ENCODE data around the gene RGPD3. TPM values are rescaled to one million over a fixed set of nuclear protein-coding genes. Genes with fewer than 3 reads are reported as not detected.
"Not testable (repeated sequence)": the region's sequence is repeated elsewhere in the genome, so short reads cannot be mapped to it uniquely, and the experiment has no call there.

The RGPD3 gene
- total and polyA plus RNA-seq, 11 donors = 0.04 to 0.38 (median 0.12) TPM; not detected in 1

GRCh38 chr2:106388814-106389410 lies 79.3 kb downstream of the RGPD3 start:
- DNase-seq; H3K9me3 ChIP-seq; H3K27me3 ChIP-seq; H3K4me3 ChIP-seq; H3K36me3 ChIP-seq; ATAC-seq; intact Hi-C loops (cut with DNase I); H3K27ac ChIP-seq; H3K4me1 ChIP-seq: not testable (repeated sequence)
- WGBS, 4 donors = 71 to 79% (median 72%) methylated on average over 6 to 7 of the region's 7 CpGs

GRCh38 chr2:106384548-106384947 lies 83.7 kb downstream of the RGPD3 start:
- intact Hi-C loops (cut with DNase I) = not testable (repeated sequence)
- WGBS, 4 donors = 75 to 84% (median 78%) methylated on average over 8 of the region's 8 CpGs

GRCh38 chr2:106381867-106382266 lies 86.3 kb downstream of the RGPD3 start:
- H3K9me3 ChIP-seq; H3K27ac ChIP-seq; H3K27me3 ChIP-seq; H3K4me3 ChIP-seq; DNase-seq; H3K4me1 ChIP-seq; H3K36me3 ChIP-seq; ATAC-seq; intact Hi-C loops (cut with DNase I): not testable (repeated sequence)
- 84 to 91% (median 86%) methylated on average over 4 of the region's 4 CpGs for WGBS, 4 donors

More at GRCh38 chr2:106384548-106384947, 83.7 kb downstream of the RGPD3 start:
- not testable (repeated sequence) for H3K27me3 ChIP-seq, H3K9me3 ChIP-seq, H3K4me3 ChIP-seq, DNase-seq, ATAC-seq, H3K36me3 ChIP-seq, H3K4me1 ChIP-seq, H3K27ac ChIP-seq

- DNase-seq; intact Hi-C loops (cut with DNase I); ATAC-seq; H3K27me3 ChIP-seq; H3K27ac ChIP-seq; H3K4me1 ChIP-seq; H3K4me3 ChIP-seq; H3K36me3 ChIP-seq; H3K9me3 ChIP-seq: not testable (repeated sequence)
- WGBS, 4 donors = 71 to 88% (median 86%) methylated on average over 3 of the region's 3 CpGs
Measured at GRCh38 chr2:106379567-106379966, 88.6 kb downstream of the RGPD3 start.

- intact Hi-C loops (cut with DNase I); H3K4me3 ChIP-seq; H3K9me3 ChIP-seq; ATAC-seq; H3K27me3 ChIP-seq; DNase-seq; H3K36me3 ChIP-seq; H3K4me1 ChIP-seq; H3K27ac ChIP-seq: not testable (repeated sequence)
- WGBS, 4 donors = 58 to 70% (median 65%) methylated on average over 2 to 3 of the region's 3 CpGs
Measured at GRCh38 chr2:106369182-106369581, 99.0 kb downstream of the RGPD3 start.

- Histone ChIP-seq H3K36me3 (no peaks in the 10 kb centered on the region), H3K4me3 (no peak overlapping the region), H3K9me3 (no peaks in the 10 kb centered on the region), H3K27ac (no peak overlapping the region), H3K27me3 (no peaks in the 10 kb centered on the region), H3K4me1 (no peaks in the 10 kb centered on the region)
- WGBS, 4 donors = 49 to 61% (median 55%) methylated on average over 12 of the region's 12 CpGs
- no peak for TF ChIP-seq POLR2A (IDR thresholded peaks at IDR 0.05)
- TF ChIP-seq CTCF (IDR thresholded peaks at IDR 0.05) = no peak
- ATAC-seq (no peak), DNase-seq (no peak)
- intact Hi-C loops (cut with DNase I) = no loop called here
Measured at GRCh38 chr2:106366204-106366885, 101.9 kb downstream of the RGPD3 start.

GRCh38 chr2:106363791-106364190 lies 104.4 kb downstream of the RGPD3 start:
- ATAC-seq = no peak
- no peaks in the 10 kb centered on the region for H3K27me3 ChIP-seq
- no peaks in the 10 kb centered on the region for H3K9me3 ChIP-seq
- H3K27ac ChIP-seq = no peak overlapping the region
- no peaks in the 10 kb centered on the region for H3K4me1 ChIP-seq
- intact Hi-C loops (cut with DNase I) = no loop called here
- DNase-seq = no peak
- TF ChIP-seq CTCF (IDR thresholded peaks at IDR 0.05) = no peak
- no peak for TF ChIP-seq POLR2A (IDR thresholded peaks at IDR 0.05)
- no peak overlapping the region for H3K4me3 ChIP-seq
- no peaks in the 10 kb centered on the region for H3K36me3 ChIP-seq
- WGBS, 4 donors = 75 to 92% (median 77%) methylated on average over 2 of the region's 2 CpGs
